Activated T-helper 17 cell treated with anti-CD3 and anti-CD28 coated beads, Interleukin-2, amount 50 U/mL, for 72 hours (primary cell): ENCODE results near the gene CCDC148. TPM values are rescaled to one million over a fixed set of nuclear protein-coding genes. Genes with fewer than 3 reads are reported as not detected.
"Not testable (repeated sequence)": the region's sequence is repeated elsewhere in the genome, so short reads cannot be mapped to it uniquely, and the experiment has no call there.

Experiments used
- ATAC-seq: fragments of 150-1000 bp; cut with Tn5 transposase; replicated peaks from 2 replicates; pipeline ENCODE4 v1.10.0; 2021; ENCODE audit warnings: mild to moderate bottlenecking, moderate library complexity
- H3K27ac Mint-ChIP-seq: one replicate; pipeline ENCODE4 v1.8.0; 2022; ENCODE audit warnings: mixed read lengths
- H3K27me3 Mint-ChIP-seq: one replicate; pipeline ENCODE4 v1.8.0; 2022; ENCODE audit warnings: mixed read lengths
- H3K36me3 Mint-ChIP-seq: one replicate; pipeline ENCODE4 v1.8.0; 2022; ENCODE audit warnings: low read depth, mild to moderate bottlenecking, mixed read lengths
- H3K4me1 Mint-ChIP-seq: one replicate; pipeline ENCODE4 v1.8.0; 2022; ENCODE audit warnings: mixed read lengths
- H3K4me3 Mint-ChIP-seq: one replicate; pipeline ENCODE4 v1.8.0; 2022; ENCODE audit warnings: mild to moderate bottlenecking, mixed read lengths
- H3K9me3 Mint-ChIP-seq: one replicate; pipeline ENCODE4 v1.8.0; 2022; ENCODE audit warnings: mixed read lengths
- total RNA-seq, 2 donors: library from RNA; stranded (reverse); gene quantifications; one replicate each; pipeline ENCODE4 v1.2.3, GENCODE V29; 2022

Gene CCDC148
- total RNA-seq, 2 donors from 2014 or later = 0.82 to 0.93 TPM

DNA sequence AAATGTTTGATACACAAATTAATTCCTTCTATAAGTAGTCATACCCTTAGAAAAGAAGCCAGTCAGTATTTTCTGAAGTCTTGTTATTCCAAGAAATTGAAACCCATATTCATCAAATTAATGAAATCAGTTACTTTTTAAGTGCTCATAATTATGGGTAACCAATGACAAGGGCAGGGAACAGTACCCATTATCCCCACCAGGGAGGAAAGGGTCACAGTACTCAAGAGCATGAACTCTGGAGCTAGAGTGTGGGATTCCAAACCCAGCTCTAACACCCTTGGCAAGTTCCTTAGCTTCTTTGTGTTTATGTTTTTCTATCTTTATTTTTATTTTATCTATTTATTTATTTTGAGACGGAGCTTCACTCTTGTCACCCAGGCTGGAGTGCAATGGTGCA is 68.4 kb downstream of the CCDC148 start:
- Mint-ChIP-seq H3K9me3 (no peaks in the 10 kb centered on the region), H3K36me3 (no peaks in the 10 kb centered on the region), H3K27ac (no peak overlapping the region), H3K4me1 (peaks cover 8% of the 10 kb centered on the region), H3K4me3 (no peak overlapping the region), H3K27me3 (peaks cover 8% of the 10 kb centered on the region)
- no peak for ATAC-seq

DNA sequence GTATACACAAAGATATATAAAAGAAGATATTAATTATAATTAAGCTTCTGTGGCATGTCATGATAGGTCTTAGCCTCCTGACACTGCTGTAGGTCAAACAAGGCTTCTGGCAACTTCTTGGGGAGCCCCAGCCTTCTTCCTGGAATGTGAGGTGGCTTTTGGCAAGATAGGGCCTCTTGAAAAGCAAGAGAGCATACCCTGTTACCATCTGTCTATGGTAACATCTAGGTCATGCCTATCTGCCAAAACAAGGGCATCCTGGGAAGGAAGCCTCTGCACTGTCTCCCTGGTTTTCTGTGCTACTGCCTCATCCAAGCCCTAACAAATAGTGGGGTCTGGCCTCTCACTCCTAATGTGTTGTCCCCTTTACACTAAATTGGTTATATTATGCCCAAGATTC is 70.9 kb downstream of the CCDC148 start:
- no peak overlapping the region for H3K4me3 Mint-ChIP-seq
- H3K4me1 Mint-ChIP-seq = no peaks in the 10 kb centered on the region
- peaks cover 11% of the 10 kb centered on the region for H3K27me3 Mint-ChIP-seq
- ATAC-seq = no peak
- H3K9me3 Mint-ChIP-seq = no peaks in the 10 kb centered on the region
- H3K36me3 Mint-ChIP-seq = no peaks in the 10 kb centered on the region
- H3K27ac Mint-ChIP-seq = no peak overlapping the region

DNA sequence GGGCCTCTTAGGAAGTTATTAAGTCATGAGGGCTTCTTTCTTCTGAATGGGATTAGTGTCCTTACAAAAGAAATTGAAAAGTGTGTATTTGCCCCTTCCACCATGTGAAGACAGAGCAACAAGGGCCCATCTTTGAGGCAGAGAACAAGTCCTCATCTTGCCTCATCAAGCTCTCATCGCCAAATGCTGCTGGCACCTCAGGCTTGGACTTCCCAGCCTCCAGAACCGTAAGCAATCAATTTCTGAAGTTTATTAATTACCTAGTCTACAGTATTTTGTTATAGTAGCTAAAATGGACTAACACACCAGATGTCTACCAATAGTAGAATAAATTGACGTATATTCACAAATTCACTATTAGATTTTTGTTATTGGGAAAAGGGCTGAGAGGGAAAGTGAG is 74.6 kb downstream of the CCDC148 start:
- Mint-ChIP-seq H3K27ac (no peak overlapping the region), H3K4me3 (no peak overlapping the region), H3K27me3 (peaks cover 14% of the 10 kb centered on the region), H3K9me3 (no peaks in the 10 kb centered on the region), H3K36me3 (no peaks in the 10 kb centered on the region), H3K4me1 (no peaks in the 10 kb centered on the region)
- no peak for ATAC-seq

DNA sequence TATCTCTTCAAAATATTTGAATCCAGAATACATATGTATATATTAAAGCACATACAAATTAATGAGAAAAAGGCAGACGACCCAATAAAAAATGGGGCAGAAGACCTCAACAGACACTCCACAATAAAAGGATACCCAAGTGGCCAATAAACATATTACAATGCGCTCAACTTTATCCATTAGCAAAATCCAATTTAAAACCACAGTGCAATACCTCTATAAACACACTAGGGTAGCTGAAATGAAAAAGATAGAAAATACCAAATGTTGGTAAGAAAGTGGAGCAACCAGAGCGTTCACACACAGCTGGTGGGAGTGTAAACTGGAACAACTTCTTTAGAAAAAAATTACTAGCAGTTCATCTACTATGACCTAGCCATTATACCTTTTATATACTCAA is 75.3 kb downstream of the CCDC148 start:
- Mint-ChIP-seq H3K27me3 (peaks cover 10% of the 10 kb centered on the region), H3K4me3 (no peak overlapping the region), H3K9me3 (no peaks in the 10 kb centered on the region), H3K4me1 (no peaks in the 10 kb centered on the region), H3K36me3 (no peaks in the 10 kb centered on the region), H3K27ac (no peak overlapping the region)
- ATAC-seq = no peak

DNA sequence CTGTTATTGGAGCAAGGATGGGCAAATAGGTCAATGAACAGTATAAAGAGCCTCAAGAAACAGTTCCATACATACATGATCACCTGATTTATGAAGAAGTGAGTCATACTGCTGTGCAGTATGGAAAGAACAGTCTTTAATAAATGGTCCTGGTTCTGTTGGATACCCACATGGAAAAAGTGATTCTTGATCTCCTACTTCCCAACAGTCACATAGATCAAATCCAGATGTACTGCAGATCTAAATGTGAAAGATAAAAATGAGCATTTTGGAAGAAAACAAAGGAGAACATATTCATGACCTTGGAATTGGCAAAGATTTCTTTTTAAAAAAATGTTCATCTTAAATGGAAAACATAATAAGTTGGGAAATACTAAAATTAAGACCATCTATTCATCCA is 75.8 kb downstream of the CCDC148 start:
- H3K27me3 Mint-ChIP-seq = peaks cover 10% of the 10 kb centered on the region
- no peak overlapping the region for H3K27ac Mint-ChIP-seq
- no peaks in the 10 kb centered on the region for H3K9me3 Mint-ChIP-seq
- H3K36me3 Mint-ChIP-seq = no peaks in the 10 kb centered on the region
- no peak overlapping the region for H3K4me3 Mint-ChIP-seq
- H3K4me1 Mint-ChIP-seq = no peaks in the 10 kb centered on the region
- ATAC-seq = no peak

DNA sequence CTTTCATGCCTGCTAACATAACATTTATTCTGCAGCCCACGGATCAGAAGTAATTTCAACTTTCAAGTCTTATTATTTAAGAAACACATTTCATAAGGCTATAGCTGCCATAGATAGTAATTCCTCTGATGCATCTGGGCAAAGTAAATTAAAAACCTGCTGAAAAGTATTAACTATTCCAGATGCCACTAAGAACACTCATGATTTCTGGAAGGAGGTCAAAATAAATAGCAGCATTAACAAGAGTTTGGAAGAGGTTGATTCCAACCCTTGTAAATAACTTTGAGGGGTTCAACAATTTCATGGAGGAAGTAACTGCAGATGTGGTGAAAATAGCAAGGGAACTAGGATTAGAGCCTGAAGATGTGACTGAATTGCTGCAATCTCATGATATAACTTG is 77.6 kb downstream of the CCDC148 start:
- Mint-ChIP-seq H3K9me3 (no peaks in the 10 kb centered on the region), H3K4me3 (no peak overlapping the region), H3K27ac (no peak overlapping the region), H3K4me1 (no peaks in the 10 kb centered on the region), H3K36me3 (no peaks in the 10 kb centered on the region), H3K27me3 (peaks cover 10% of the 10 kb centered on the region)
- no peak for ATAC-seq

DNA sequence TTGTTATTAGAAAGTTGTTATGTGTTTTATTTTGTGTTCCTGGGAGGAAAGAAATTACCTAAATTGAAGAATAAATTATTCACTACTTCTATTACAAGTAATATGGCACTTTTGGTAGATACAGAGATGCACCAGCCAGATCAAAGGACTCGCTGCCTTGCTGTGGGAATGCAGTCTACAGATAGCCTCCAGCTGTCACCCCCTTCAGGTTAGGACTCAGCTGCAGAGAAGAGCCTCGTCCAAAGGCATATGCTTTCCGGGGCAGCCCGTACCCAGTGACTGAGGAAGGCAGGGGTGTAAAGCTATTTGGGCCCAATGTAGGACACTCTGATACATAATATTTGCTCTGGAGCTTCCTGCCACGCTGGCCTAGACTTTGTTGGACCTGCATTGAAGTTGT is 90.2 kb downstream of the CCDC148 start:
- Mint-ChIP-seq H3K4me3 (no peak overlapping the region), H3K9me3 (no peaks in the 10 kb centered on the region), H3K27ac (no peak overlapping the region), H3K27me3 (no peaks in the 10 kb centered on the region), H3K36me3 (no peaks in the 10 kb centered on the region), H3K4me1 (no peaks in the 10 kb centered on the region)
- no peak for ATAC-seq

DNA sequence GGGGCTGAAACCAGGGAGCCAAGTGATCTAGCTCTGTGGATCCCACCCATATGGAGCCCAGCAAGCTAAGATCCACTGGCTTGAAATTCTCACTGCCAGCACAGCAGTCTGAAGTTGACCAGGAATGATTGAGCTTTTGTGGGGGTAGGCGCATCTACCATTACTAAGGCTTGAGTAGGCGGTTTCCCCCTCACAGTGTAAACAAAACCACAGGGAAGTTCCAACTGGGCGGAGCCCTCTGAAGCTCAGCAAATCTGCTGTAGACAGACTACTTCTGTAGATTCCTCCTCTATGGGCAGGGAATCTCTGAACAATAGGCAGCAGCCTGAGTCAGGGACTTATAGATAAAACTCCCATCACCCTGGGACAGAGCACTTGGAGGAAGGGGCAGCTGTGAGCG is 96.7 kb downstream of the CCDC148 start:
- H3K9me3 Mint-ChIP-seq = no peaks in the 10 kb centered on the region
- H3K36me3 Mint-ChIP-seq = no peaks in the 10 kb centered on the region
- H3K27ac Mint-ChIP-seq = no peak overlapping the region
- no peak overlapping the region for H3K4me3 Mint-ChIP-seq
- H3K27me3 Mint-ChIP-seq = no peaks in the 10 kb centered on the region
- no peaks in the 10 kb centered on the region for H3K4me1 Mint-ChIP-seq
- ATAC-seq = no peak

DNA sequence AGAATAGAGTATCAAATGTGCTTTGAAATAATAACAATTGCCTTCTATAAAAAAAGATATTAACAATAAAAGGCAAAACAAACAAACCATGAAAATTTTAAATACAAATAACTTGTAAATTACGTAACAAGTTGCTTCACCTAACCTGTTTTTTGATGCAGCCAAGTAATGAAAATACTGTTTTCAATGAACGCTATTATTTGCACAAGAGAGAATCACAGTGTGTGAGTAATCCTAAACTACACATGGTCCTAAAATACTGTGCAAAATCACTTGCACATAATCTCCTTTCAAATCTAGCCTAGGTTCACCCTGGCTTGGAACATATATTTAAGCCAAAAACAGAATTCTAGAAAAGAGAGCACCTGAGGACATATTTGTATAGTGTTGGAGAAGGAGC is 98.9 kb downstream of the CCDC148 start:
- Mint-ChIP-seq H3K4me1 (no peaks in the 10 kb centered on the region), H3K27ac (no peak overlapping the region), H3K27me3 (no peaks in the 10 kb centered on the region), H3K36me3 (no peaks in the 10 kb centered on the region), H3K9me3 (no peaks in the 10 kb centered on the region), H3K4me3 (no peak overlapping the region)
- no peak for ATAC-seq

DNA sequence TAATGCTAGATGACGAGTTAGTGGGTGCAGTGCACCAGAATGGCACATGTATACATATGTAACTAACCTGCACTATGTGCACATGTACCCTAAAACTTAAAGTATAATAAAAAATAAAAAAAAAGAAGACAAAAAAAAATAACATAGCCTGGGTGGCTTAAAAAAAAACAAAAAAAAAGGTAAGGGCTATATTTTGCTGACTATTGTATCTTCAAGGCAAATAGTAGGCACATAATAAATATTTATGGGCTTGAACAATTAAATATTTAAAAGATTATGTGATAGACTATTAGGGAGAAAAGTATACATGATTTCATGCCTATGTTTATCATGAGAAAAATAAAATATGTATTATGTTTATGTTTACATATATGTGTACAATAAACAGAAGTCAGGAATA is 99.4 kb downstream of the CCDC148 start:
- H3K36me3 Mint-ChIP-seq = no peaks in the 10 kb centered on the region
- no peak for ATAC-seq

DNA sequence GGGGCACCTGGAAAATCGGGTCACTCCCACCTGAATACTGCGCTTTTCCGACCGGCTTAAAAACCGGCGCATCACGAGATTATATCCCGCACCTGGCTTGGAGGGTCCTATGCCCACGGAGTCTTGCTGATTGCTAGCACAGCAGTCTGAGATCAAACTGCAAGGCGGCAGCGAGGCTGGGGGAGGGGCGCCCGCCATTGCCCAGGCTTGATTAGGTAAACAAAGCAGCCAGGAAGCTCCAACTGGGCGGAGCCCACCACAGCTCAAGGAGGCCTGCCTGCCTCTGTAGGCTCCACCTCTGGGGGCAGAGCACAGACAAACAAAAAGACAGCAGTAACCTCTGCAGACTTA is 105.1 kb downstream of the CCDC148 start:
- H3K4me1 Mint-ChIP-seq, H3K27me3 Mint-ChIP-seq, H3K27ac Mint-ChIP-seq, H3K9me3 Mint-ChIP-seq, H3K4me3 Mint-ChIP-seq, H3K36me3 Mint-ChIP-seq, ATAC-seq: not testable (repeated sequence)

More for the DNA sequence above, 99.4 kb downstream of the CCDC148 start:
- Mint-ChIP-seq H3K9me3 (no peaks in the 10 kb centered on the region), H3K4me1 (no peaks in the 10 kb centered on the region), H3K27me3 (no peaks in the 10 kb centered on the region), H3K4me3 (no peak overlapping the region), H3K27ac (no peak overlapping the region)

DNA sequence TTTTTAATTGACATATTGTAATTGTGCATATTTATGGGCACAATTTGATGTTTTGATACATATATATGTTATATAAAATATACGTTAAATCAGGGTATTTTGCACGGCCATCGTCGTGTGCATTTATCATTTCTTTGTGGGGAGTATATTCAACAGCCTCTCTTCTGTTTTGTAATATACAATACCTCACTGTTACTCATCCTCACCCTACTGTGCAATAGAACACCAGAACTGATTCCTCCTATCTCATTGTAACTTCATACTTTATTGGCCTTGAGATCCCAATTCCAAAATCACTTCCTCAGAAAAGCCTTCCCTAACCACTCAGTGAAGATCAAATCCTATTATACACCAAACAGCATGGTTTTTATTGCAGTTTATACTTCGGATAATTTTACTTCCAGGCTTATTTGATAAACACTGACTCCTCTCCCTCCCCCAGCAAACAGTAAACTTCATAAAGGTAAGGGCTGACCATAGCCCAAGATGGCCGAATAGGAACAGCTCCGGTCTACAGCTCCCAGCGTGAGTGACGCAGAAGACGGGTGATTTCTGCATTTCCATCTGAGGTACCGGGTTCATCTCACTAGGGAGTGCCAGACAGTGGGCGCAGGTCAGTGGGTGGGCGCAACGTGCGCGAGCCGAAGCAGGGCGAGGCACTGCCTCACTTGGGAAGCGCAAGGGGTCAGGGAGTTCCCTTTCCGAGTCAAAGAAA is 105.6 kb downstream of the CCDC148 start:
- not testable (repeated sequence) for H3K36me3 Mint-ChIP-seq, H3K27ac Mint-ChIP-seq, H3K27me3 Mint-ChIP-seq, H3K4me3 Mint-ChIP-seq, H3K9me3 Mint-ChIP-seq, ATAC-seq, H3K4me1 Mint-ChIP-seq

DNA sequence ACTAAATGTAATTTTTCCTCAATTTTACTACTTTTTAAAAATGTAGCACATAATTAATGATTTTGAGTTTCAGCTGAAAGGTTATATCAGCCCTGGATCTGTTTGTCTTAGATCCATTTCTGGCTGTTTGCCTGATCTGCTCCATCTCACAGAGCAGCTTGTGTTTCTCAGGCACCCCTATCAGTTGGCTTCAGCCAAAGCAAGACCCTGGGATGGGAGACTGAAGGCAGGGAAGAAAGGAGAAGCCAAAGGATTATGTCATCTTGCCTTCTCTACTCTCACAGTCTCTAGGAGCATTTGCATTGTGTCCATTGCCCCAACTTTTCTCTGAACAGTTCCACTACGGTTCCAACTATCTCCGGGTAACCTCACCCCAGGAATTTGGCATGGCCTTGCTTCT is 110.5 kb downstream of the CCDC148 start:
- no peaks in the 10 kb centered on the region for H3K9me3 Mint-ChIP-seq
- no peaks in the 10 kb centered on the region for H3K36me3 Mint-ChIP-seq
- peaks cover 9% of the 10 kb centered on the region for H3K27me3 Mint-ChIP-seq
- no peak overlapping the region for H3K27ac Mint-ChIP-seq
- no peaks in the 10 kb centered on the region for H3K4me1 Mint-ChIP-seq
- no peak for ATAC-seq
- no peak overlapping the region for H3K4me3 Mint-ChIP-seq

DNA sequence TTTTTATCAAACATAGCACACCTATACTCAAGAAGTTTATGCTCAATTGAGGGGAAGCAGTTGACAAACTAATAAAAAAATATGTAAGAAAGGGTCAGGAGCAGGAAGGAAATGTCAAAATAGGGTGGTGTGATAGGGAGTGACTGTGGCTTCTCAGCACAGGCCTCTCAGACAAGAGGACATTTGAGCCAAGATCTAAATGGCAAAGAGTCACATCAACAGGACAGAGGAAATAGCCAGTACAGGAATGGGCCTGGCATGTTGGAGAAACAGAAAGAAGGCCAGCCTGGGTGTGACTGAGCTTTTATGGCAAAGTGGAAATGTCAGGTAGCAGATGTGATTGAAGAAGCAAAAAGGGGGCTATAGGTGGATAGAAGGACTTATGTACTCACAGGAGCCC is 117.0 kb downstream of the CCDC148 start:
- peaks cover 11% of the 10 kb centered on the region for H3K27me3 Mint-ChIP-seq
- H3K36me3 Mint-ChIP-seq = no peaks in the 10 kb centered on the region
- ATAC-seq = no peak
- no peaks in the 10 kb centered on the region for H3K4me1 Mint-ChIP-seq
- no peak overlapping the region for H3K4me3 Mint-ChIP-seq
- no peaks in the 10 kb centered on the region for H3K9me3 Mint-ChIP-seq
- no peak overlapping the region for H3K27ac Mint-ChIP-seq

DNA sequence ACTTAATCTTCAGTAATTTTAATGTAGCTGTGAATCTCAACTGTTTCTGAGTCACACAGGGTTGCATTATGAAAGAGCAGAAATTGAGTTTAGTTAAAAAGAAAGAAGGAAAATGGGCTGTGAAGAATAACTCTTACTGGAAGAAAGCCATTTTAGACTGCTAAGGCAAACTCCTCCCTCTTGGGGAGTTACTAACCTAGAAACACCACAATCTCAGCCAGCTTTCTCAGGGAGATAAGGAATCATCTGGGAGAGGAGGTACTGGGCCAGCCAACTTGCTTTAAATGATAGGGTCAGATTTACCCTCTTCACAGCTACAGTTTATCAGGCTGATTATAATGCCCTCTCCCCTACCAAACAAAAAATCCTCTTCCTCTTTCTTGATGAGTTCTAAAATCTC is 119.5 kb downstream of the CCDC148 start:
- H3K36me3 Mint-ChIP-seq = no peaks in the 10 kb centered on the region
- H3K4me3 Mint-ChIP-seq = no peak overlapping the region
- ATAC-seq = no peak
- peaks cover 7% of the 10 kb centered on the region for H3K27me3 Mint-ChIP-seq
- no peaks in the 10 kb centered on the region for H3K4me1 Mint-ChIP-seq
- no peaks in the 10 kb centered on the region for H3K9me3 Mint-ChIP-seq
- no peak overlapping the region for H3K27ac Mint-ChIP-seq

DNA sequence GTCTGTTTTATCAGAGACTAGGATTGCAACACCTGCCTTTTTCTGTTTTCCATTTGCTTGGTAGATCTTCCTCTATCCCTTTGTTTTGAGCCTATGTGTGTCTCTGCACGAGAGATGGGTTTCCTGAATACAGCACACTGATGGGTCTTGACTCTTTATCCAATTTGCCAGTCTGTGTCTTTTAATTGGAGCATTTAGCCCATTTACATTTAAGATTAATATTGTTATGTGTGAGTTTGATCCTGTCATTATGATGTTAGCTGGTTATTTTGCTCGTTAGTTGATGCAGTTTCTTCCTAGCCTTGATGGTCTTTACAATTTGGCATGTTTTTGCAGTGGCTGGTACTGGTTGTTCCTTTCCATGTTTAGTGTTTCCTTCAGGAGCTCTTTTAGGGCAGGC is 124.8 kb downstream of the CCDC148 start:
- not testable (repeated sequence) for H3K27ac Mint-ChIP-seq, H3K4me1 Mint-ChIP-seq, H3K4me3 Mint-ChIP-seq, H3K9me3 Mint-ChIP-seq, H3K36me3 Mint-ChIP-seq, ATAC-seq, H3K27me3 Mint-ChIP-seq
